GM23338 (cell line): ENCODE results near the gene LFNG. TPM values are rescaled to one million over a fixed set of nuclear protein-coding genes. Genes with fewer than 3 reads are reported as not detected.

Experiments used
- ATAC-seq: fragments of 200-7000 bp; cut with Tn5 transposase; 3 replicates; pipeline ENCODE4 v1.9.1; 2020
- DNase-seq: peaks from one replicate; pipeline ENCODE4 v3.0.0-alpha.2; 2015; ENCODE audit warnings: low spot score
- H2AFZ ChIP-seq: fragments of 200-600 bp; sonication (generic); 2 replicates; pipeline ENCODE4 v1.8.0; 2016; ENCODE audit warnings: antibody characterized with exemption, mild to moderate bottlenecking, moderate library complexity
- H3F3A ChIP-seq: fragments of 200-600 bp; sonication (generic); replicated peaks from 2 replicates; pipeline ENCODE4 v1.8.0; 2017; ENCODE audit warnings: antibody characterized with exemption, mixed run types, low read depth
- H3K27ac ChIP-seq: fragments of 200-600 bp; sonication (generic); 2 replicates; pipeline ENCODE4 v1.6.1; 2016; ENCODE audit warnings: low read depth
- H3K27me3 ChIP-seq: fragments of 200-600 bp; sonication (generic); 2 replicates; pipeline ENCODE4 v1.8.0; 2016; ENCODE audit warnings: mild to moderate bottlenecking, mixed run types, moderate library complexity; ENCODE audit not compliant: insufficient read depth
- H3K36me3 ChIP-seq: fragments of 200-600 bp; sonication (generic); 2 replicates; pipeline ENCODE4 v1.8.0; 2016; ENCODE audit warnings: mild to moderate bottlenecking; ENCODE audit not compliant: insufficient read depth
- H3K4me1 ChIP-seq: fragments of 200-600 bp; sonication (generic); 2 replicates; pipeline ENCODE4 v1.8.0; 2016; ENCODE audit warnings: mild to moderate bottlenecking, moderate library complexity; ENCODE audit not compliant: insufficient read depth
- H3K4me2 ChIP-seq: fragments of 200-600 bp; sonication (generic); 2 replicates; pipeline ENCODE4 v1.7.1; 2017; ENCODE audit warnings: mixed run types
- H3K4me3 ChIP-seq: fragments of 200-600 bp; sonication (generic); 2 replicates; pipeline ENCODE4 v1.6.1; 2016; ENCODE audit warnings: mixed run types
- H3K79me2 ChIP-seq: fragments of 200-600 bp; sonication (generic); replicated peaks from 2 replicates; pipeline ENCODE4 v1.8.0; 2017; ENCODE audit warnings: mild to moderate bottlenecking; ENCODE audit not compliant: insufficient read depth
- H3K9me2 ChIP-seq: fragments of 200-600 bp; sonication (generic); 2 replicates; pipeline ENCODE4 v1.8.0; 2017; ENCODE audit not compliant: insufficient read depth
- H4K20me1 ChIP-seq: fragments of 200-600 bp; sonication (generic); replicated peaks from 2 replicates; pipeline ENCODE4 v1.8.0; 2017; ENCODE audit warnings: mild to moderate bottlenecking; ENCODE audit not compliant: insufficient read depth
- H3K27ac Mint-ChIP-seq: 2 replicates; pipeline ENCODE4 v1.8.0; 2020; ENCODE audit warnings: inconsistent platforms, mild to moderate bottlenecking, moderate library complexity, mixed read lengths
- H3K27me3 Mint-ChIP-seq: 3 replicates; pipeline ENCODE4 v1.8.0; 2022; ENCODE audit warnings: low read depth, mild to moderate bottlenecking, moderate library complexity, mixed read lengths, inconsistent platforms; ENCODE audit not compliant: insufficient read depth, poor library complexity
- H3K36me3 Mint-ChIP-seq: 3 replicates; pipeline ENCODE4 v1.8.0; 2021; ENCODE audit warnings: low read depth, mild to moderate bottlenecking, inconsistent platforms, moderate library complexity, mixed read lengths
- H3K4me1 Mint-ChIP-seq: 3 replicates; pipeline ENCODE4 v1.8.0; 2020; ENCODE audit warnings: mild to moderate bottlenecking, inconsistent platforms, mixed read lengths
- H3K4me3 Mint-ChIP-seq: 3 replicates; pipeline ENCODE4 v1.8.0; 2021; ENCODE audit warnings: moderate library complexity, mild to moderate bottlenecking, inconsistent platforms, mixed read lengths
- H3K9me3 Mint-ChIP-seq: 3 replicates; pipeline ENCODE4 v1.8.0; 2020; ENCODE audit warnings: moderate library complexity, mild to moderate bottlenecking, inconsistent platforms, mixed read lengths
- CREB1 ChIP-seq: fragments of 250-450 bp; sonication (Bioruptor Pico); IDR thresholded peaks from 2 replicates; pipeline ENCODE4 v1.5.0; 2020; ENCODE audit warnings: low read depth, mild to moderate bottlenecking, moderate library complexity
- EZH2 ChIP-seq: fragments of 200-600 bp; sonication (generic); IDR thresholded peaks from one replicate; pipeline ENCODE4 v1.8.0; 2017; ENCODE audit warnings: antibody characterized with exemption, mild to moderate bottlenecking, low read depth; ENCODE audit not compliant: unreplicated experiment
- EZH2phosphoT487 ChIP-seq: fragments of 200-600 bp; sonication (generic); IDR thresholded peaks from one replicate; pipeline ENCODE4 v1.8.1; 2018; ENCODE audit warnings: antibody characterized with exemption; ENCODE audit not compliant: unreplicated experiment
- NANOG ChIP-seq: IDR thresholded peaks from 2 replicates; pipeline ENCODE4 v1.6.1; 2016; ENCODE audit warnings: antibody characterized with exemption, borderline replicate concordance
- STAT1 ChIP-seq: IDR thresholded peaks from one replicate; pipeline ENCODE4 v1.6.1; 2016; ENCODE audit warnings: antibody characterized with exemption; ENCODE audit not compliant: unreplicated experiment
- ZNF114 ChIP-seq: fragments of 250-450 bp; sonication (Bioruptor Pico); IDR thresholded peaks from 2 replicates; pipeline ENCODE4 v1.5.0; 2020; ENCODE audit warnings: mild to moderate bottlenecking, moderate library complexity
- ZNF462 ChIP-seq: fragments of 250-450 bp; sonication (Bioruptor Pico); IDR thresholded peaks from 2 replicates; pipeline ENCODE4 v1.5.0; 2020; ENCODE audit warnings: mild to moderate bottlenecking, moderate library complexity
- polyA plus RNA-seq: library from polyadenylated mRNA; unstranded; fragments of >200 nt; fragmentation: Nextera tagmentation; extraction: Ambion mirVana; gene quantifications from 2 replicates; pipeline ENCODE4 v1.2.1, GENCODE V29; 2016
- total RNA-seq: library from RNA; depleted of rRNA; stranded (reverse); fragments of >200 nt; shearing (Covaris generic); gene quantifications from 2 replicates; pipeline ENCODE4 v1.2.3, GENCODE V29; 2014

Gene LFNG
- total and polyA plus RNA-seq, 2 experiments from 2014 or later, result 1.7 to 35.4 TPM

GRCh38 chr7:2512179-2512661 lies 7.4 kb upstream of the LFNG start (continued):
- TF ChIP-seq ZNF462, result no peak
- TF ChIP-seq ZNF114 (CRISPR knock-in tag), result no peak
- no peak for TF ChIP-seq STAT1

- no peaks in the 10 kb centered on the region for H3K79me2 ChIP-seq
- peaks cover 11% of the 10 kb centered on the region for H3K4me1 ChIP-seq
- H3K27me3 ChIP-seq, result peaks cover 5% of the 10 kb centered on the region
- peaks cover 9% of the 10 kb centered on the region; the same call in 1 of the 2 replicates for H3K9me2 ChIP-seq
- peaks cover 18% of the 10 kb centered on the region for H3K27me3 Mint-ChIP-seq
- H3K36me3 ChIP-seq, result no peaks in the 10 kb centered on the region
- H2AFZ ChIP-seq, result no peak overlapping the region
- no peaks in the 10 kb centered on the region for H3K9me3 Mint-ChIP-seq
- H3K36me3 Mint-ChIP-seq, result no peaks in the 10 kb centered on the region
- no peaks in the 10 kb centered on the region for H4K20me1 ChIP-seq
- peaks cover 23% of the 10 kb centered on the region for H3K4me1 Mint-ChIP-seq
- H3K4me3 Mint-ChIP-seq, result no peak overlapping the region
- H3K27ac Mint-ChIP-seq, result no peak overlapping the region
- no peak overlapping the region for H3K4me3 ChIP-seq
- 0 out of 2 replicates have a peak, but pooled peaks cover 8% of the 10 kb centered on the region for H3F3A ChIP-seq
- no peak overlapping the region for H3K27ac ChIP-seq
- no peak for ATAC-seq
- no peak overlapping the region for H3K4me2 ChIP-seq
- TF ChIP-seq ZNF114 (CRISPR knock-in tag) (no peak), NANOG (no peak), CREB1 (CRISPR knock-in tag) (no peak), ZNF462 (no peak), EZH2phosphoT487 (no peak), EZH2 (no peak)
- DNase-seq, result no peak
These were observed 6.9 kb upstream of the LFNG start for GRCh38 chr7:2512713-2513112.
